HG03045 (cell line): Measurements from ENCODE around the gene MFSD11.
A peak's percentile ranks its signal among the peaks of the same experiment; 100 is the strongest.
"Not testable (repeated sequence)": the region's sequence is repeated elsewhere in the genome, so short reads cannot be mapped to it uniquely, and the experiment has no call there.

ENCODE experiments used
- ATAC-seq: cut with Tn5 transposase; IDR thresholded peaks from one replicate; pipeline ENCODE4 v1.9.1; 2021; ENCODE audit warnings: mild to moderate bottlenecking, moderate library complexity; ENCODE audit not compliant: unreplicated experiment

Gene MFSD11

DNA sequence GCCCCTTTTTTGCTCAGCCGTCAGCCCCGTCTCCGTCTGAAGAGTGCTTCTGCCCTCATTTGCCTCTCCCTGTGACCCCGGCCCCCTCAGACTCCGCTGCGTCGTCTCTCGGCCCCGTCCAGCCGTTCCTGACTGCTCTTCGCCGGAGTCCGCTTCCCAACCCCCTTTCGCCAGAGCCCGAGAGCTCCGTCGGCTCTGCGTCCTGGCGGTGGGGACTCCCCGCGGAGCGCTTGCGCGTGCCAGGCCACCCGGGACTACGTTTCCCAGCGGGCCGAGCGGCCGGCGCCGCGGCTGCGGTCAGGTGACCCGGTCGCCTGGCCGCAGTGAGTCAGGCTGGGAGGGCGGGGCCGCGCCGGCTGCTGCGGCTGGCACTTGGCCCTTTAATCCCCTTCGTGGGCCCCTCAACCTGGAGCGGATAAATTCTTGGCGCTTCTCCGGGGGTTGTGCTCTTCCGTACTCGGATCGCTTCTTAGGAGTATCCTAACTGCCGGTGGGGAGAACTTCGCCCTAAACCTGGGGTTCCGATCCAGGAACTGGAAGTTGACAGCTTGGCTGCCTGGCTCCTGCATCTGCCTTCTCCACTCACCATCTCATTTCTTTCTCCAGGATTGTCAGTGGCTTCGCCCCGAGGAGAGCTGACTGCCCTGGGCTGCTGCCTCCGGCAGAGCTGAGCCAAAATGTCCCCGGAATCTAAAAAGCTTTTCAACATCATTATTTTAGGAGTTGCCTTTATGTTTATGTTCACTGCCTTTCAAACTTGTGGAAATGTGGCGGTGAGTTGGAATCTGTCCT is at the start of gene MFSD11:
Gene MFSD11 (plus strand): TSS at position 444 of the 792 bp plus-strand sequence. CDS start 234 bp downstream, at position 678.
- peak; percentile 57 for ATAC-seq

DNA sequence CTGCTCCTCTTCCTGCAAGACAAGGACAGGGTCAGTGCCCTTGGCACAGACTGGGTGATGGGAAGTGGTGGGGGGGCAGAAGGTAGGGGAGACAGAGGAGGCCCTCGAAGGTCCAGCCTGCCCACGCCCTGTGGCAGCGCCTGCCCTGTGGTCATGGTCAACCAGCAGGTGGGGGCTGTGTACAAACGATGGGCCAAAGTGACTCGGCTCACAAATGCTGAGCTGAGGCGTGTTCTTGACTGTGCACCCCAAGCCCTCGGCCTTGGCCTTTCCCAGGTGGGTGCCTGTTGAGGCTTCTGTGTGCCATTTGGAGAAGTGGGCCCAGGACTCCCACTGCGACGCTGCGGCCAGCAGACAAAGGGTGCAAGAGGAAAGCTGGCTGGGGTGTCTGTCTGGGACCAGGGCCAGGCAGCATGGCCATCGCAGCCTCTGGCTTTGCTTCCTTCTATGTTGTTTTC is 49.7 kb upstream of the MFSD11 start:
- no peak for ATAC-seq

DNA sequence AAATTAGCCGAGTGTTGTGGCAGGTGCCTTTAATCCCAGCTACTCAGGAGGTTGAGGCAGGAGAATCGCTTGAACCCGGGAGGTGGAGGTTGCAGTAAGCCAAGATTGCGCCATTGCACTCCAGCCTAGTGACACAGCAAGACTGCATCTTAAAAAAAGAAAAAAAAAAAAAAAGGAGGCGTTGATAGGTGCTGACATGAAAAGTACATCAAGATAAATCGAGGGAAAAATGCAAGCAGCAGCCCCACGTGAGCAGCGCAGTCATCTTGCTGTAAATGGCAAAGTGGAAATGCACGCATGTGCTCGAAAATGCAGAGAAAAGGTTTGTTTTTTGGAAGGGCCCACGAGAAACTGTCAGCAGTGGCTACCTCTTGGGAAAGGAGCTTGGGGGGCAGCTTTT is 48.1 kb upstream of the MFSD11 start:
- ATAC-seq, result no peak

DNA sequence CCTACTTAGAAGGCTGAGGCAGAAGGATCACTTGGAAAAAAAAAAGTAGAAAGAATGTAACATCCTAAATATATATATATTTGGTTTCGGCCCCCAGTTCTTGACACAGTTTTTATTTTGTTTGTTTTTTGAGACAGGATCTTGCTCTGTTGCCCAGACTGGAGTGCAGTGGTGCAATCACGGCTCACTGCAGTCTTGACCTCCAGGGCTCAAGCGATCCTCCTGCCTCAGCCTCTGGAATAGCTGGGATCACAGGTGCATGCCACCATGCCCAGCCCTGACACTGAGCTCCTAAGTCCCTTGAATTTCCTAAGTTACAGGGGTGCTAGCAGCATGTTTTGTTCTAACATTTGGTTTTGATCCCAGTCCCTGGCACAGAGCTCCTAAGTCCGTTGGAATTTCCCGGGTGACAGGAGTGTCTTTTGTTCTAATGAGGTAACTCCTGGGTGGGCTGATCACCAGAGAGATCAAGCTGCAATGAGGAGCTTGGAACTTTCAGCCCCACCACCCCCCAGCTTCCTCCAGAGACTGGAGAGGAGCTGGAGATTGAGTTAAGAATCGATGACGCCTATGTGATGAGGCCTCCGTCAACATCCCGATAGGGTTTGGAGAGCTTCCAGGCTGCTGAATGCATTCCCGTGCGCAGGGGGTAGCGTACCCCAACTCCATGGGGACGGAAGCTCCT is 47.2 kb upstream of the MFSD11 start:
- ATAC-seq, result no peak

DNA sequence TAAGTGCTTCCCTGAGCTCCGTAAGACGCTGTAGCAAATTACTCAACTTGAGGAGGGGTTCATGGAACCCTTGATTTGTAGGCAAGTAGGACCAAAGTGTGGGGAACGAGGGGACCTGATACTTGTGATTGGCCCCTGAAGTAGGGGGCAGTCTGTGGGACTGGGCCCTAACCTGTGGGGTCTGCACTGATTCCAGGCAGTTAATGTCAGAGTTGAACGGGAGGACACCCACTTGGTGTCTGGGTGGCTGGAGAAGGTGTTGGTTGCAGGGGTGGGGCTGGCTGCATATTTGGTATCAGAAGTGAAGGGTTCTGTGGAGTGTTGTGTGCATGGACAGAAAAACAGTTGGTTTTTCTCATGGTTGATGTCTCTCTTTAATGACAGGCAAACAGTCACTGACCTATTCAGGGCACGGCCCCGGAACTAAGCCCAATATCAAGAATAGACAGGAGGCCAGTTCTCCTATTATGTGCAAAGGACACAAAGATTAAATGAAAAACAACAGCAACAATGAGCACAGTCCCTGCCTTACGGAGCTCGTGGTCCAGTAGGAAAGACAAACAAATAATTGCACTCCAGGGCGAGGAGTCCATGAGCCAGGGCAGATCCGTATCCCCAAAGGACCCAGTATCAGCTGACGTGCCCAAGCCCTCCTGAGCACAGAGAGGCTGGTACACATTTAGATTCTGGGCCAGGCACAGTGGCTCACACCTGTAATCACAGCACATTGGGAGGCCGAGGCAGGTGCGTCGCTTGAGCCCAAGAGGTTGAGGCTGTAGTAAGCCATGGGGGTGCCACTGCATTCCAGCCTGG is 46.3 kb upstream of the MFSD11 start:
- ATAC-seq, result no peak

DNA sequence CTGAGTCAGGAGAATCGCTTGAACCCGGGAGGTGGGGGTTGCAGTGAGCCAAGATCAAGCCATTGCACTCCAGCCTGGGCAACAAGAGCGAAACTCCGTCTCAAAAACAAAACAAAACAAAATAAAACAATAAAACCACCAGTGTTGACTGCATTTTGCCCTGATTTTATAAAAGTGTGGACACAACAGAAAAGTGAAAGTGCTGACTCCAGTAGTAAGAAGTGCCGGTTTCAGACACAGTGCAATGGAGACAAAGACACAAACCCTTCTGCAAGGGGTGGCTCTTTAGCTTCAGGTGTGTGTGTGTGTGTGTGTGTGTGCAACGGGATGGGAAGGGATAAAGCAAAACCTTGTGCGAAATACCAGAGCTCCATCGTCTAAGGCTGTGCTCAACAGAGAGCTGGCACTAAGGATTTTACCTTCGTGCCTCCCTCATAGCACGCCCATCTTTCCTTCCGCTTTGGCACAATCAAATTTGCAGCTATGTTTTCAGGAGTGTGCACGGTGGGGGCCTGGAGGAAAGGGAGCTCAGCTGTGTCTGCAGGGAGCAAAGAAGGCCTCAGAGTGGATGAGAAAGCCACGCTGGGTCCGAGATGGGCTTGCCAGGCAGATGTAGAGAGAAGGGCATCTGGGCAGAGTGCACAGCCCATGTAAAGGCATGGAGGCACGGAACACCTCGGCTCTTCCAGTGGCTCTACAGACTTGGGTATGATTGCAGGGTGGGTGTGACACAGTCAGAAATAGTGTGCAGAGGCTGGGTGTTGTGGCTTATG is 42.7 kb upstream of the MFSD11 start:
- ATAC-seq, result no peak

DNA sequence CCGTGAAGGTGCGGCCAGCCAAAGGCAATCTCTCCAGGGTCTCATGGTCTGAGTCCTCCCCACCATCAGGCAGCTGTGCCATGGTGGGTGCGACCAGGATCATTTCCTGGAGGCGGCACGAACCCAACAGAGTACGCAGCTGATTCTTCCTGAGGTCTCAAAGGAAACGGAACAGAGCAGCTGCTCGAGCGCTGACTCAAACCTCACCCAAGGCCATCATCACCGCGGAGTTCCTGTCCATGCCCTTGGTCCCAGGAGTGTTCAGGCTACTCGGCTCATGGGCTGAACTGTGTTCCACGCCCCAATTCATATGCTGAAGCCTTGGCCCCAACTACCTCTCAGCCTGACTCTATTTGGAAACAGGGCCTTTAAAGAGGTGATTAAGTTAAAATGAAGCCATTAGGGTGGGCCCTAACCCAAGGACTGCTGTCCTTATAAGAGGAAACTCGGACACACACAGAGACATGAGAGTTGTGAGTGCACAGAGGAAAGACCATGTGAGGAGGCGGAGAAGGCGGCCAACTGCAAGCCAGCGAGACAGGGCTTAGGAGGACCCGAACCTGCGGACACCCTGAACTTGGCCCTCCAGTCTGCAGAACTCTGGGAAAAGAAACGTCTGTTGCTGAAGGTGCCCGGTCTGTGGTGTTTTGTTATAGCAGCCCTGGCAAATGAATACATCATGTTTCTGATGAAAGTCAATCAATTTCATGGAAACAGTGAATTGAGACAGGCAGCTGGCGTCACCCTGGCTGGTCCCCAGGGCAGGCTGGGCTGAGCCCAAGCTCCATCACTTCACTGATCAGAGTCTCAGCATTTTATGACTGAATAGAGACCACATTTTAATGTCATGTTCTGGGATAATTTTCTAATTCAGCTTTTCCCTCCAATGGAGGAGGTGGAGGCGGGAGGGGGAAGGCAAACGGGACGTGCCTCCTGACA is 40.9 kb upstream of the MFSD11 start:
- ATAC-seq, result no peak

DNA sequence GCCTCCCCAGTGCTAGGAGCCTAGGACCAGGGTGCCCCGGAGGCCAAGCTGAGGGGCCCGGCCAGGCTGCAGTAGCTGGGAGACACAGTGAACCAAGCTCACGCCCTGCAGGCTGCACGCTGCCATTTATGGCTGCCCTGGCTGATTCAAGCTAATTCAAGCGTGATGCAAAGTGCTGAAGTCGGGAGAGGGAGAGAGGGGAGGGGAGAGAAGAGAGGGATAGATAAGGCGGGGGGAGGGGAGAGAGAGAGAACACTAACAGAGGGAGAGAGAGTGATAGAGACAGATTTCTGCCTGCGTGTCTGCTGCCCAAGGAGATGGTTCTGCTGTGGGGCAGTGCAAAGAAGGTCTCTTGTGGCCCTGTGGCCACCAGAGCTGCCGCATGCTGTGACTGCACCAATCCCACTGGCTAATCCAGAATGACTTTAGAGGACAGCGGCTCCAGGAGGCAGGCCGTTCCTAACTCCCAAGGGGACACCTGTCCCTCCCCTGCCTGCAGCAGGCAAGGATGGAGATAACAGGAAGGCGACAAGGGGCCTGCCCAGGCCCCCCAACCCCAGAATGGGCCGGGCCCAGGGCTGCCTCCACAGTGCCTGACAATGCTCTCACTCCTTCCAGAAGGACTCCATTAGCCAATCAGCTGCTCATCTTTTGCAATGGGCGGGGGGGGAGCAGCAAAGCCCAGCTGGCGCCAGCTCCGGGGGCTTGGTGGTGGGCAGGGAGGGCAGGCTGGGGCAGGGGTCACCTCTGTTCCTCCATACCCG is 40.0 kb upstream of the MFSD11 start:
- ATAC-seq, result no peak

DNA sequence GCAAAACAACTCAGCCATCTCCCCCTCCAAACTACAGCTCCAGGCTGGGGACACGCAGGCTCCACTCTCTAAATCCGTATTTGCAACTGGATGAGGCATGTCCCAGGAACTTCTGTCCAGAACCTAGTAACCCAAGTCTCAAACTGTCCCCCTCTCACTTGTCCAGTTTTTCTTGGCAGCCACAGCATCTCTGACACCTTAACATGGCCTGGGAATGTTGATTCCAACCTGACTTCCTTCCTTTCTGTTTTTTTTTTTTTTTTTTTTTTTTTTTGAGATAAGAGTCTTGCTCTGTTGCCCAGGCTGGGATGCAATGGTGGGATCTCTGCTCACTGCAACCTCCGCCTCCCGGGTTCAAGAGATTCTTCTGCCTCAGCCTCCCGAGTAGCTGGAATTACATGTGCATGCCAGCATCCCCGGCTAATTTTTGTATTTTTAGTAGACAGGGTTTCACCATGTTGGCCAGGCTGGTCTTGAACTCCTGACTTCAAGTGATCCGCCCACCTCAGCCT is 39.4 kb upstream of the MFSD11 start:
- not testable (repeated sequence) for ATAC-seq

DNA sequence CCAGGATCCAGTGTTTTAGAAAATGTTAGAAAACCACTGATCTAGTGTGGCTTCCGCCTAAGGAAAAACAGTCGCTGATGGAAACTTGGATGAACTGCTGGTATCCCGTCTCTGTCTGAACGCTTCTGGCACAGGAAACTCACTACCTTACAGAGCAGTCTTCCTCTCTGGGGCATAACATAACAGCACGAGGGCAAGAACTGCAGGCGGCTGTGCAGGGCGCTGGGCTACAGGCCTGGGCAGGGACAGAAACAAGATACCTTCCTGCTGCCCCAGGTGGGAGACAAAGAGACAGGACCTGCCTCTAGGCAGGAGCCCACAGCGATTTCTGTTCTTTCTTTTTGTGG is 37.7 kb upstream of the MFSD11 start:
- ATAC-seq, result no peak

DNA sequence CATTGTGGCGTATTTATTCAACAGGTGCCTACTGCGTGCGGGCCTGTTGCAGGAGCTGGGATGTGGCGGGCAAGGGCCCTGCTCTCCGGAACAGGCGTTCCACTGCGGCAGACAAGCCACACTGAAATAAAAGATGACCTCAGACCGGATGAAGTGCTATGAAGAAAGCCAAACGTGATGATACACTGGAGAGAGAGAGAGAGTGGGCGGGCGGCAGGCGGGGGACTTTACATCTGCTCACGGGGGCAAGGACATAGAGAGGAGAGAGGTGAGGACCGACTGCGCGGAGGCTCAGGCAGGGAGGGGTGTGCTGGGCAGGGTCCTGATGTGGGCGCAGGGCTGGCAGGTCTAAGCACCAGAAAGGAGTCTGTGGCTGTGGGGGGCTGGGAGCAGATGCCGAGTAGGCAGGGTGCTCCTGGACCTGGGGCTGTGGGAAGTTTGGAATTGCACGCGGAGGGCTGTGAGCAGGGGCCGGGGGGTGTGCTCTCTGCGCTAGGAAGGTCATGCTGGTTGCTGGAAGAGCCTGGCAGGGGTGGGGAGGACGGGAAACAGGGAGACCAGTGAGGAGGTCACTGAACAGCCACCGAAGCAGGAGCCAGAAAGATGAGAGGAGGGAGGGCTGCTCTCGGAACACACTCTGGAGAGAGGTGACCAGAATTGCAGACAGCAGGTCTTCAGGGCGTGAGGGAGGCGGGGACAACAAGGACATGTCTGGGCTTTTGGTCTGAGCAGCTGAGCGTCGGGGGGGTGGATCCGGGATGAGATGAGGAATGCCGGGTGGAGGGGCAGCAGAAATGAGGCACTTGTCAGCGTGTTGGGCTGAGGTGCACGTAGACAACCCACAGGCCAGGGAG is 37.1 kb upstream of the MFSD11 start:
- ATAC-seq, result no peak

DNA sequence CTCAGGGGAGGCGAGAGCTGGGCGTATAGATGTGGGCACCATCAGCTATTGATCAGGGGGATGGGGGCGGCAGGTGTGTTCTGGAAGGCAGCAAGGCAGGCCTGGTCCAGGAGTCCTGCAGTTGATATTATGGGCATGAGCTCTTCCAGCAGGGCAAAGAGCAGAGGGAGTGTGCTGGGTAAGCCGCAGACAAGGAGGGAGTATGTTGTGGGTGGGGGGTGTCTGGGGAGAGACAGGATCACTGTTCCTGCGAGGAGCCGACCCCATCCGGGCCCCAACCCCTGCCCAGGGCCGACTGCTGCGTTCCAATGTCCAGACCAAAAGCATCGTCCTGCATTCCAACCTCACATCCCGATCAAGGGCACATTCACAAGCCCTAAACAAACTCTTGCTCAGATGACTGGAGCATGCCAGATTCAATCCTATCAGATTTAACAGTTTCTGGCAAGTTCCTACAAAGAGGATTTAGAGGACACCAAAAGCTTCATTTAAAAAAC is 36.4 kb upstream of the MFSD11 start:
- no peak for ATAC-seq

DNA sequence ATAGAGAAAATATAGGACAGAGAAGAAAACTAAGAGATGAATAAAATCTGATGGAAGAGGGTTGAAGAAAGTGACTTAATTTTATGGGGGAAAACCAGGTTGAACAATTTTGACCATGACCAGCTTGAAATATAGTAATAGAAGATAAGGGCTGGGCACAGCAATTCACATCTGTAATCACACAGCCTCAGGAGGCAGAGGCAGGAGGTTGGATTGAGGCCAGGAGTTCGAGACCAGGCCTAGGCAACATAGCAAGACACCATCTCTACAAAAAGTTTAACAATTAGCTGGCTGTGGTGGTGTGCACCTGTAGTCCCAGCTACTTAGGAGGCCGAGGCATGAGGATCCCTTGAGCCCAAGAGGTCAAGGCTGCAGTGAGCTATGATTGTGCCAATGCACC is 35.8 kb upstream of the MFSD11 start:
- ATAC-seq, result no peak

DNA sequence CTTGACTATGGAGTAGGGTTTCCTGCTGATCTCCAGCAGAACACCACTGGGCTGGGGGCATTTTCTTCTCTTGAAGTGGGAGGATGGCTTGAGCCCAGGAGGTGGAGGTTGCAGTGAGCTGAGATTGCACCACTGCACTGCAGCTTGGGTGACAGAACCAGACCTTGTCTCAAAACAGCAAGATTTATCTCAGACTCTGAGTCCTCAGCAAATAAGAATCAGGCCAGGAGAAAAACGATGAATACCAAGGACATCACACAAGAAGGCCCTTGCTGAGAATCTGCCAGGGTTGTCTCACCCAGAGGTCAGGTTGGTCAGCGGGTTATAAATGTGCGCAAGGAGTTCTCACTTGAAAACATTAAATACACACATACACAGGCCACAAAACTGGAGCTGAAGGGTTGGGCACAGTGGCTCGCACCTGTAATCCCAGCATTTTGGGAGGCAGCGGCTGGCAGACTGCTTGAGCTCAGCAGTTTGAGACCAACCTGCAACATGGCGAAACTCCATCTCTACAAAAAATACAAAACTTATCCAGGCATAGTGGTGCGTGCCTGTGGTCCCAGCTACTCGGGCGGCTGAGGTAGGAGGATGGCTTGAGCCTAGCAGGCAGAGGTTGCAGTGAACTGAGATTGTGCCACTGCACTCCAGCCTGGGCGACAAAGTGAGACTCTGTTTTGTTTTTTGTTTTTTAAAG is 34.8 kb upstream of the MFSD11 start:
- ATAC-seq, result no peak

DNA sequence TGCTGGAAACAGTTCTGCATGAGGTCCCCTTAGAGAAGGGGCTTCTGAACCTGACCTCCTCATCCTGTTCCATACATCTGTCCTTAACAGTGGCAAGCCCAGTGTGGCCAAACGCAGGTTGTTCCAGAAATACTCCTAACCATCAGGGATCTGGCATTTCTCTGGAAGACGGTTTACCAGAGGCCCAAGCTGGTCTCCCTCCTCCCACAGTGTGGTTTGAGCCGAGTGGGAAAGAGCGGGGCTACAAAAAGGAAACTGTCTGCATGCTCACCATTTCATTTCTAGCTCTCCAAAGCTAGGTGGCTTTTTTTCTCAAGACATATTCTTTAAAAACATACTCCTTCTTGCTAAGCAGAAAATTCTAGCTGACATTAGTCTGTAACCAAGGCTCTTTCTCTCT is 33.1 kb upstream of the MFSD11 start:
- ATAC-seq, result no peak

DNA sequence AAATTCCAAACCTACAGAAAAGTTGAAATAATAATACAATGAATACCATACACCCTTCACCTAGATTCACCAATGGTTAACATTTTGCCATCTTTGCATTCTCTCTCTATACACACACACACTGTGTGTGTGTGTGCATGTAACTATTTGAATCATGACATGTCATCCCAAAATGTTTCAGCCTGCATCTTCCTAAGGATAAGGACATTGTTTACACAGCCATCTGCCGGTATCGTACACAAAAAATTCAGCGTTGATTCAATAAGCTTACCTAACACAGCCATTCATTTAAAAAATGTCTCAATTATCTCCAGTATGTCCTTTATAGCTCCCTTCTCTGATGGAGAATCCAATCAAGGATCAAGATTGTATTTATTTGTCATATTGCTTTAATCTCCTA is 31.1 kb upstream of the MFSD11 start:
- ATAC-seq, result no peak
